Lung microvascular endothelial cell (primary cell): ENCODE measurements around the gene DAPK1. TPM values are rescaled to one million over a fixed set of nuclear protein-coding genes. Genes with fewer than 3 reads are reported as not detected.
"Not testable (repeated sequence)": the region's sequence is repeated elsewhere in the genome, so short reads cannot be mapped to it uniquely, and the experiment has no call there.

ENCODE experiments used
- DNase-seq, 2 donors: peaks; one replicate each; pipeline versions ENCODE4 v3.0.0 to v3.0.0-alpha.2; 2010; ENCODE audit warnings: low read depth in 2 of 2
- total RNA-seq: library from RNA; depleted of rRNA; stranded (reverse); fragments of >200 nt; gene quantifications from 2 replicates; pipeline ENCODE4 v1.2.1, GENCODE V29; 2014

The DAPK1 gene
- total RNA-seq, 1 donor from 2014 or later: 36.9 TPM

- DNase-seq: no peak
Observed at GRCh38 chr9:87732756-87733155, 235.1 kb downstream of the DAPK1 start.

DNA sequence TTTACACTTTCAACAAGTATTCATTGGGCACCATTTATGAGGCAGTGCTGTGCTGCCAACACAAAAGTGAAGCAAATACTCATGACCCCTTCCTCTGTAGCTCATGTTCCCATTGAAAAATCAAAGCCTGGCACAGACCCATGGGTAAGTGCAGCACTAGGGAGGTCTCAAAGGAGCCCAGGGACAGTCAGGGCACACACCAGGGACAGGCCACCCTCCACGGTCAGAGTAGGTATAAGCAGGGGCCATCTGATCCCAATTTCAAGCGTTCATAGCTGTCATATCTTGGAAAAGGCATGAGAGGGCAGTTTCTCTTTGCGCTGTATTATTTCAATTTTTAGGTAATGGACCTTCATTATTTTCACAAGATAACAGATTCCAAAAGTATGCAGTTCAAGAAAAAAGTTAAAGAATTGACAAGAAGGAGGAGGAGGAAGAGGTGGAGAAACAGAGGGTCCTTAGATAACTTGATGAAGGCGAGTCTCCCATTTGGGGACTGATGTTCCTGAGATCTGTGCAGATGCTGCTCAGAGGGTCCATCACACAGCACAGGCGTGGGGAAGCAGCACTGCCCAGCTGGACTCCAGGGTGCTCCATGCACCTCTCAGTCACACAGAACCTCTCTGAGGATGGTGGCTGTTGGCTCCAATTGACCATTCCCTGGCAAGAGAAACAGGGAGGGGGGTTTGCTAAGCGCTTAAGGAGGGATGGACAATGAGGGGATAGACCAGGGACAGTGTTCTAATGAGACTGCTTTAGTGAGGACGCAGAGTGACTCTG is 235.8 kb downstream of the DAPK1 start:
- DNase-seq: no peak

GRCh38 chr9:87734106-87734505 is 236.4 kb downstream of the DAPK1 start:
- peak in 1 of 2 donors; percentile 11 for DNase-seq

GRCh38 chr9:87739546-87739945 is 241.9 kb downstream of the DAPK1 start:
- no peak for DNase-seq

- DNase-seq: no peak
Observed at GRCh38 chr9:87740209-87740608, 242.5 kb downstream of the DAPK1 start.

GRCh38 chr9:87741326-87741725 is 243.7 kb downstream of the DAPK1 start:
- DNase-seq: no peak

GRCh38 chr9:87741891-87742290 is 244.2 kb downstream of the DAPK1 start:
- DNase-seq: peak in 1 of 2 donors; percentile 80

DNA sequence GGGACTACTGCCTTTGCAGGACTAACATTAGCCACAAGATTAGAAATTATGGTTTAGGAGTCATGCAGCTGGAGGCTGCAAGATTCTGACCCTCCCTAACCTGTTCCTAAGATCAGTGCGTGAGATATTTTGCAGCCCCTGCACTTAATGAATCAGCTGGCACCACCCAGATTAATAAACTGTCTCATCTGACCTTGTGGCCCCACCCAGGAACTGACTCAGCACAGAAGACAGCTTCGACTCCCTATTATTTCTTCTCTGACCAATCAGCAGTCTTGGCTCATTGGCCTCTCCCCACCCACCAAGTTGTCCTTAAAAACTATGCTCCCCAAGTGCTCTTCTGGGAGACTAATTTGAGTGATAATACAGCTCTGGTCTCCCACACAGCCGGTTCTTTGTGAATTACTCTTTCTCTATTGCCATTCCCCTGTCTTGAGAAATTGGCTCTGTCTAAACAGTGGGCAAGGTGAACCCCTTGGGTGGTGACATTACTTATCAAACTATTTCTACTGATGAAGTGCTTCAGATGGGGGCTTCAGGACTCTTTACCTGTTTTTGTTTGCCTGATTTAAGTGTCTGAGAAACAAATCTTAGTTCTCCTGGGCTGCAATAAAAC is 245.3 kb downstream of the DAPK1 start:
- DNase-seq: no peak

- DNase-seq: not testable (repeated sequence)
Observed at GRCh38 chr9:87744247-87744646, 246.6 kb downstream of the DAPK1 start.

- DNase-seq: no peak
Observed at GRCh38 chr9:87746186-87746585, 248.5 kb downstream of the DAPK1 start.

- peak; percentile 43 to 49 for DNase-seq
Observed at GRCh38 chr9:87748881-87749280, 251.2 kb downstream of the DAPK1 start.

GRCh38 chr9:87749335-87750035 is 251.8 kb downstream of the DAPK1 start:
- DNase-seq: peak; percentile 56 to 90

GRCh38 chr9:87750726-87751125 is 253.1 kb downstream of the DAPK1 start:
- no peak for DNase-seq

GRCh38 chr9:87751423-87751822 is 253.8 kb downstream of the DAPK1 start:
- DNase-seq: no peak

- no peak for DNase-seq
Observed at GRCh38 chr9:87751868-87752267, 254.2 kb downstream of the DAPK1 start.

DNA sequence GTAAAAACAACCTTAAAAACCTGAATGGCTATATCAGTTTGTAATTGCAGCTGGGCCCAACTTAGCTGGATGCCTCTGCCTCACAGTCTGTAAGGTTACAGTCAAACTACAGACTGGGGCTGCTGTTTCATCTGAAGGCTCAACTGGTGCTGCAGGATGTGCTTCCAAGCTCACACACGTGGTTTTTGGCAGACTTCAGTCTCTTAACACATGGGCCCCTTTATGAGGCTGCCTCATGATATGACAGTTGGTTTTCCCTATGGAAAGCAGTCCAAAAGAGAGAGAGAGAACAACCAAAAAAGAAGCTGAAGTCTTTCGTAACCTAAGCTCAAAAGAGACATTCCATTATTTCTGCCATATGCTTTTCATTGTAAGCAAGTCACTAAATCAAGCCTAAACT is 255.6 kb downstream of the DAPK1 start:
- DNase-seq: no peak

Other genes starting within 250 kb of the DAPK1 start
- gene CTSL, start 228.3 kb downstream of the DAPK1 start, total RNA-seq: 236 and 362 TPM in 2 replicates